ENCODE measurements around the gene UNC45B. TPM values are rescaled to one million over a fixed set of nuclear protein-coding genes. Genes with fewer than 3 reads are reported as not detected.
"Not testable (repeated sequence)": the region's sequence is repeated elsewhere in the genome, so short reads cannot be mapped to it uniquely, and the experiment has no call there.

The UNC45B gene
- total and polyA plus RNA-seq, 4 donors: 0.10 to 0.24 (median 0.10) TPM

GRCh38 chr17:35138218-35138617 lies 9.4 kb upstream of the UNC45B start:
- H3K36me3 ChIP-seq (ENCODE audit: control insufficient read depth, insufficient read depth, low read length): peaks cover 61% of the 10 kb centered on the region

GRCh38 chr17:35141681-35142466 lies 5.7 kb upstream of the UNC45B start, which contains the start of gene NLE1:
TSS of gene NLE1 (minus strand) at chr17:35142303. CDS start at chr17:35142275, 28 bp downstream.
- peak; percentile 31 to 95 (median 69) for DNase-seq (ENCODE audit: low read depth in 4 of 6, low spot score in 6 of 6)
- no peak within 1 kb of the TSS for H3K27ac ChIP-seq (ENCODE audit: low read depth, low read length)

More at GRCh38 chr17:35138218-35138617, 9.4 kb upstream of the UNC45B start:
- H3K4me3 ChIP-seq (ENCODE audit: low read depth, low read length): no peak overlapping the region
- H3K27ac ChIP-seq (ENCODE audit: low read depth, low read length): no peak overlapping the region
- no peaks in the 10 kb centered on the region for H3K27me3 ChIP-seq (ENCODE audit: control insufficient read depth, insufficient read depth, low read length)
- H3K9me3 ChIP-seq (ENCODE audit: control insufficient read depth, insufficient read depth, low read length): no peaks in the 10 kb centered on the region
- WGBS (ENCODE audit: insufficient coverage): 97% methylated on average over 3 of the region's 6 CpGs
- H3K4me1 ChIP-seq (ENCODE audit: control insufficient read depth, insufficient read depth, low read length): peaks cover 15% of the 10 kb centered on the region
- no peak for DNase-seq (ENCODE audit: low read depth in 4 of 6, low spot score in 6 of 6)

GRCh38 chr17:35142467-35142796 lies 5.2 kb upstream of the UNC45B start:
- Histone ChIP-seq H3K27me3 (ENCODE audit: control insufficient read depth, insufficient read depth, low read length) (no peaks in the 10 kb centered on the region), H3K4me3 (ENCODE audit: low read depth, low read length) (peak overlapping the region; percentile 60), H3K27ac (ENCODE audit: low read depth, low read length) (no peak overlapping the region), H3K4me1 (ENCODE audit: control insufficient read depth, insufficient read depth, low read length) (peaks cover 15% of the 10 kb centered on the region), H3K9me3 (ENCODE audit: control insufficient read depth, insufficient read depth, low read length) (no peaks in the 10 kb centered on the region), H3K36me3 (ENCODE audit: control insufficient read depth, insufficient read depth, low read length) (peaks cover 21% of the 10 kb centered on the region)
- 67% methylated on average over 8 of the region's 8 CpGs for WGBS (ENCODE audit: insufficient coverage)
- no peak for DNase-seq (ENCODE audit: low read depth in 4 of 6, low spot score in 6 of 6)

More at GRCh38 chr17:35141681-35142466, 5.7 kb upstream of the UNC45B start, which contains the start of gene NLE1:
- peaks cover 27% of the 10 kb centered on the region for H3K36me3 ChIP-seq (ENCODE audit: control insufficient read depth, insufficient read depth, low read length)
- under 1% methylated on average over 64 of the region's 65 CpGs for WGBS (ENCODE audit: insufficient coverage)
- H3K9me3 ChIP-seq (ENCODE audit: control insufficient read depth, insufficient read depth, low read length): no peaks in the 10 kb centered on the region
- H3K4me3 ChIP-seq (ENCODE audit: low read depth, low read length): peak within 1 kb of the TSS; percentile 60
- H3K27me3 ChIP-seq (ENCODE audit: control insufficient read depth, insufficient read depth, low read length): no peaks in the 10 kb centered on the region
- H3K4me1 ChIP-seq (ENCODE audit: control insufficient read depth, insufficient read depth, low read length): peaks cover 15% of the 10 kb centered on the region

- WGBS (ENCODE audit: insufficient coverage): 100% methylated on average over 1 of the region's 4 CpGs
- Histone ChIP-seq H3K27me3 (ENCODE audit: control insufficient read depth, insufficient read depth, low read length) (no peaks in the 10 kb centered on the region), H3K4me1 (ENCODE audit: control insufficient read depth, insufficient read depth, low read length) (peaks cover 14% of the 10 kb centered on the region), H3K9me3 (ENCODE audit: control insufficient read depth, insufficient read depth, low read length) (no peaks in the 10 kb centered on the region), H3K27ac (ENCODE audit: low read depth, low read length) (no peak overlapping the region), H3K4me3 (ENCODE audit: low read depth, low read length) (no peak overlapping the region), H3K36me3 (ENCODE audit: control insufficient read depth, insufficient read depth, low read length) (peaks cover 2% of the 10 kb centered on the region)
- no peak for DNase-seq (ENCODE audit: low read depth in 4 of 6, low spot score in 6 of 6)
These were observed 2.8 kb upstream of the UNC45B start for GRCh38 chr17:35144840-35145239.

- DNase-seq (ENCODE audit: low read depth in 4 of 6, low spot score in 6 of 6): no peak
- whole genome bisulfite sequencing (ENCODE audit: insufficient coverage): 68% methylated on average over 4 of the region's 4 CpGs
- Histone ChIP-seq H3K27ac (ENCODE audit: low read depth, low read length) (no peak overlapping the region), H3K36me3 (ENCODE audit: control insufficient read depth, insufficient read depth, low read length) (no peaks in the 10 kb centered on the region), H3K4me3 (ENCODE audit: low read depth, low read length) (no peak overlapping the region), H3K27me3 (ENCODE audit: control insufficient read depth, insufficient read depth, low read length) (no peaks in the 10 kb centered on the region), H3K9me3 (ENCODE audit: control insufficient read depth, insufficient read depth, low read length) (no peaks in the 10 kb centered on the region), H3K4me1 (ENCODE audit: control insufficient read depth, insufficient read depth, low read length) (peaks cover 4% of the 10 kb centered on the region)
These were observed 1.3 kb upstream of the UNC45B start for GRCh38 chr17:35146214-35146833.

- H3K27ac ChIP-seq (ENCODE audit: low read depth, low read length): no peak overlapping the region
- DNase-seq (ENCODE audit: low read depth in 4 of 6, low spot score in 6 of 6): no peak
- no peaks in the 10 kb centered on the region for H3K9me3 ChIP-seq (ENCODE audit: control insufficient read depth, insufficient read depth, low read length)
- H3K4me3 ChIP-seq (ENCODE audit: low read depth, low read length): no peak overlapping the region
- H3K4me1 ChIP-seq (ENCODE audit: control insufficient read depth, insufficient read depth, low read length): no peaks in the 10 kb centered on the region
- 73% methylated on average over 7 of the region's 9 CpGs for WGBS (ENCODE audit: insufficient coverage)
- no peaks in the 10 kb centered on the region for H3K36me3 ChIP-seq (ENCODE audit: control insufficient read depth, insufficient read depth, low read length)
- no peaks in the 10 kb centered on the region for H3K27me3 ChIP-seq (ENCODE audit: control insufficient read depth, insufficient read depth, low read length)
These were observed 527 bp downstream of the UNC45B start for GRCh38 chr17:35148144-35148543.

GRCh38 chr17:35149941-35150340 lies 2.3 kb downstream of the UNC45B start:
- Histone ChIP-seq H3K9me3 (ENCODE audit: control insufficient read depth, insufficient read depth, low read length) (no peaks in the 10 kb centered on the region), H3K36me3 (ENCODE audit: control insufficient read depth, insufficient read depth, low read length) (no peaks in the 10 kb centered on the region), H3K27me3 (ENCODE audit: control insufficient read depth, insufficient read depth, low read length) (no peaks in the 10 kb centered on the region), H3K4me1 (ENCODE audit: control insufficient read depth, insufficient read depth, low read length) (no peaks in the 10 kb centered on the region), H3K27ac (ENCODE audit: low read depth, low read length) (no peak overlapping the region), H3K4me3 (ENCODE audit: low read depth, low read length) (no peak overlapping the region)
- DNase-seq (ENCODE audit: low read depth in 4 of 6, low spot score in 6 of 6): no peak
- WGBS (ENCODE audit: insufficient coverage): 96% methylated on average over 10 of the region's 11 CpGs

- H3K4me3 ChIP-seq (ENCODE audit: low read depth, low read length); H3K27me3 ChIP-seq (ENCODE audit: control insufficient read depth, insufficient read depth, low read length); H3K9me3 ChIP-seq (ENCODE audit: control insufficient read depth, insufficient read depth, low read length); H3K4me1 ChIP-seq (ENCODE audit: control insufficient read depth, insufficient read depth, low read length); DNase-seq (ENCODE audit: low read depth in 4 of 6, low spot score in 6 of 6); H3K36me3 ChIP-seq (ENCODE audit: control insufficient read depth, insufficient read depth, low read length); H3K27ac ChIP-seq (ENCODE audit: low read depth, low read length): not testable (repeated sequence)
- WGBS (ENCODE audit: insufficient coverage): 91% methylated on average over 22 of the region's 29 CpGs
These were observed 3.5 kb downstream of the UNC45B start for GRCh38 chr17:35151080-35151479.

GRCh38 chr17:35152421-35153140 lies 5.0 kb downstream of the UNC45B start:
- no peaks in the 10 kb centered on the region for H3K4me1 ChIP-seq (ENCODE audit: control insufficient read depth, insufficient read depth, low read length)
- no peak overlapping the region for H3K4me3 ChIP-seq (ENCODE audit: low read depth, low read length)
- 79% methylated on average over 4 of the region's 13 CpGs for WGBS (ENCODE audit: insufficient coverage)
- H3K9me3 ChIP-seq (ENCODE audit: control insufficient read depth, insufficient read depth, low read length): no peaks in the 10 kb centered on the region
- no peaks in the 10 kb centered on the region for H3K36me3 ChIP-seq (ENCODE audit: control insufficient read depth, insufficient read depth, low read length)
- no peak overlapping the region for H3K27ac ChIP-seq (ENCODE audit: low read depth, low read length)
- peak in 2 of 6 donors; percentile 13 to 15 for DNase-seq (ENCODE audit: low read depth in 4 of 6, low spot score in 6 of 6)
- no peaks in the 10 kb centered on the region for H3K27me3 ChIP-seq (ENCODE audit: control insufficient read depth, insufficient read depth, low read length)

All from spinal cord (tissue), 10 donors.